Spleen (tissue), 7 donors: ENCODE data around the gene ITGB8.

ENCODE experiments used
- CTCF ChIP-seq, 11 experiments: fragments of 200-600 bp in 7 of 11; fragments of 450-650 bp in 4 of 11; sonication (generic) in 4 of 11; IDR thresholded peaks in 8 of 11; conservative IDR thresholded peaks in 3 of 11; 1 replicate in 7 of 11; 2 replicates in 4 of 11; pipeline versions ENCODE4 v1.4.0 to v1.8.0; 2016 to 2021; ENCODE audit warnings: antibody characterized with exemption in 11 of 11, inconsistent platforms in 4 of 11, mild to moderate bottlenecking in 1 of 11
- POLR2A ChIP-seq, 3 donors: fragments of 450-650 bp; IDR thresholded peaks; one replicate each; pipeline ENCODE4 v1.5.1; 2017; ENCODE audit warnings: antibody characterized with exemption in 3 of 3, mild to moderate bottlenecking in 1 of 3
- donor health status: DM: no; HTN: no; CAD: no; lungs with moderate emphysema.
- donor health status: DM: no; HTN: no; CAD: no.
- donor health status: DM: no; HTN: no; CAD: no.

DNA sequence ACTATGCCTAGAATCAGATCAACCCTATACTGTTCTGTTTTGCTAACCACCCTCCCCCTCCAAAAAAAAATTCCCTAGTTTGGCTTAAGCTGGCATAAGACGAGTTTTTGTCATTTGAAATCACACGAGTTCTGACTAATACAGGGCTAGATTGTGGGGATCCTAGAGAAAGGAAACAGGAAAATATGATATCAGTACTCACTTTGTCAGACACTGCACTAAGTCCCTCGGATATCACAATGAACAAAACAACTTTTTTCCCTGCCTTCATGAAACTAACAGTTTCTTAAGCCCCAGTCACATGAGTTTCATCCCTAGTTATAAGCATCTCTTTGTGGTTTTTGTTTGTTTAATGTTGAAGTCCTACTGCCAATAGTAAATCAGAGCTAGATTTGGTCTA lies 118.5 kb downstream of the ITGB8 start:
- TF ChIP-seq CTCF (IDR thresholded peaks at IDR 0.05 in 8 of 11, conservative IDR thresholded peaks at IDR 0.05 in 3 of 11), result no peak
- no peak for TF ChIP-seq POLR2A (IDR thresholded peaks at IDR 0.05)
